GM18517 (cell line): Measurements from ENCODE around the gene CDC42EP4.
"Not testable (repeated sequence)": the region's sequence is repeated elsewhere in the genome, so short reads cannot be mapped to it uniquely, and the experiment has no call there.

ENCODE experiments used
- ATAC-seq: cut with Tn5 transposase; IDR thresholded peaks from one replicate; pipeline ENCODE4 v1.9.1; 2021; ENCODE audit warnings: mild to moderate bottlenecking, moderate library complexity; ENCODE audit not compliant: unreplicated experiment

CDC42EP4 gene

GRCh38 chr17:73343739-73344454 is 32.1 kb upstream of the CDC42EP4 start:
- ATAC-seq: no peak

GRCh38 chr17:73343168-73343634 is 31.4 kb upstream of the CDC42EP4 start:
- no peak for ATAC-seq

- ATAC-seq: no peak
Observed at GRCh38 chr17:73342541-73343167, 30.9 kb upstream of the CDC42EP4 start.

GRCh38 chr17:73342050-73342522 is 30.3 kb upstream of the CDC42EP4 start:
- no peak for ATAC-seq

DNA sequence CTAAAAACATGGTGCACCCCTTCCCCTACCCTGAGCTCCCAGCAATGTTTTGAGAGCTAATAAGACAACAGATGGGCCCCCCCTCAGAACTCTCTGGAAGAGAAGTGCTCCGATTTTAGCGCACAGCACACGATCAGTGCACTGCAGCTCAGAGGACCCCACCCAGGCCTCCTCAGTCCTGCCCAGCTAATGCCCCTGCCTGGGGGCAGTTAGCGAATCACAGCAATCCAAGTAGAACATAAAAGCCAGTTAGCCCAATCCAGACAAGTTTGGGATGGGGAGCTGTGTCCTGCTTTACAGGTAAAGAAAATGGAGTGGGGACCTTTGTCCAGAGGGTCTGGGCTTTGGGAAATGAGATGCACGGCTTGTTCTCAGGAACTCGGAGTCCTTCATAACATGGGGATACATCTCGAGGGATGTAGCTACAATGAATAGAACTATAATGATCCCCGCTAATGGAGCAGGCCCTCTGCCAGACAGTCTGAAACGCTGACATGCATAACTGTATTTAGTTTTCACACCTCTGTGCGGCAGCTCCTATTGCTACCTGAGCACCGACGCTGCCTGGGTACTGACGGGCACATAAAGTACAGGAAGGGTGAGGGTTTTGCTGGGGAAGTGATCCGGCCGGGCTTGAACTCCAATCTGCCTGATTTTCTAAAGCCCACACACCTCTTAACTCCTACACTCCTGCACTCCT is 29.7 kb upstream of the CDC42EP4 start:
- ATAC-seq: no peak

DNA sequence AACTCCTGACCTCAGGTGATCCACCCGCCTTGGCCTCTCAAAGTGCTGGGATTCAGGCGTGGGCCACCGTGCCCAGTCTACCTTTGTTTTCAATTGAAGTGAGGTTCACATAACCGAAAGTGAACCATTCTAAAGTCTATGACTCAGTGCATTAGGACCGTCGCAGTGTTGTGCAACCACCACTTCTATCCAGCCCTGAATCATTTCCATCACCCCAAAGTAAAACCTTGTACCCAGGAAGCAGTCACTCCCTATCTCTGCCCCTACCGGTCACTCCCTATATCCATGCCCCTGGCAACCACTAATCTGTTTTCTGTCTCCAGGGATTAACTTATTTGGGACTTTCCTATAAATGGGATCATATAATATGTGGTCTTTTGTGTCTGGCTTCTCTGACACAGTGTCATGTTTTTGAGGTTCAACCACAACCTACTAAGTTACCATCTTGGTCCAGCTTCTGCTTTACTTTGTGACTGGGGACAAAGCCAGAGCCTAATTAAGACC is 28.3 kb upstream of the CDC42EP4 start:
- ATAC-seq: no peak

GRCh38 chr17:73338566-73339197 is 26.9 kb upstream of the CDC42EP4 start:
- ATAC-seq: no peak

GRCh38 chr17:73338050-73338521 is 26.3 kb upstream of the CDC42EP4 start:
- no peak for ATAC-seq

GRCh38 chr17:73337330-73337710 is 25.5 kb upstream of the CDC42EP4 start:
- ATAC-seq: no peak

DNA sequence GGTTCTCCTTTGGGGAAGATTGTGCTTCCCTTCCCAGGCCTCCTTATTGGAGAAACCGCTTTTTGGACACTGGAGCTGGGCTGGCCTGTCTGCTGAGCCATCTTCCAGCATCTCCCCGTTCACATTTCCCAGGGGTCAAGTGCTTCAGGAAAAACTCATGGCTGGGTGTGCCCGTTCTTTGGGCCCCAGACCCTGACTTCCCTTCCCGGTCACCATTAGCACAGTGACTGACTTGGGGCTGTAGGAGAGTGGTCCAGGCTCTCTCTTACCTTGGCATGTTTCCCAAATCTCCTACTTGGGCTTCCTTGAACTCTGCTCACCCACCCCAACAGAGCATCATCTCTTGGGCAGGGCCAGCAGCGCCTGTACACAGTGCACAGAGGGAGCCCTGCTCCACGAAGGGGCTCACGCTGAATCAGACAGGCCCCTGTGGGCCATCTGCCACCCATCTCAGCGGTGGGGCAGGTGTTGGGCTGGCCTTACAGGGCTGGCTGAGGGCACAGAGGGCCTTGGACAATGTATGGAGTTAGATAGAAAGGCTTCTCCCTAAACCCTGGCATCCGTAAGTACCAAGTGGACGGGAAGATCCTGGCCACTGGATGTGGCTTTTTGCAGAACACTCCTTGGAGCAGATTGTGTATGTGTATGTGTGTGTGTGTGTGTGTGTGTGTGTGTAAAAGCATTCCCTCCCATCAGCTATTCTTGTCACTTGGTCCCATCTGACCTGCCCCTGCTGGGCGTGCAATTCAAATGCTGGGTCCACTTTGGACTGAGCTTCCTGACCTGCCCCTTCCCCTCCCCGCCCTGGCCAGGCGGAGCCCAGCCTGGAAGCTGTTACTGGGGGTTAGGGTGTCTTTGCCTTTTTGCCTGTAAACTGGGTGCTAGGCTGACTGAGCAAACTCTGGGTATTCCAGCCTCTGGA is 24.9 kb upstream of the CDC42EP4 start:
- ATAC-seq: no peak

DNA sequence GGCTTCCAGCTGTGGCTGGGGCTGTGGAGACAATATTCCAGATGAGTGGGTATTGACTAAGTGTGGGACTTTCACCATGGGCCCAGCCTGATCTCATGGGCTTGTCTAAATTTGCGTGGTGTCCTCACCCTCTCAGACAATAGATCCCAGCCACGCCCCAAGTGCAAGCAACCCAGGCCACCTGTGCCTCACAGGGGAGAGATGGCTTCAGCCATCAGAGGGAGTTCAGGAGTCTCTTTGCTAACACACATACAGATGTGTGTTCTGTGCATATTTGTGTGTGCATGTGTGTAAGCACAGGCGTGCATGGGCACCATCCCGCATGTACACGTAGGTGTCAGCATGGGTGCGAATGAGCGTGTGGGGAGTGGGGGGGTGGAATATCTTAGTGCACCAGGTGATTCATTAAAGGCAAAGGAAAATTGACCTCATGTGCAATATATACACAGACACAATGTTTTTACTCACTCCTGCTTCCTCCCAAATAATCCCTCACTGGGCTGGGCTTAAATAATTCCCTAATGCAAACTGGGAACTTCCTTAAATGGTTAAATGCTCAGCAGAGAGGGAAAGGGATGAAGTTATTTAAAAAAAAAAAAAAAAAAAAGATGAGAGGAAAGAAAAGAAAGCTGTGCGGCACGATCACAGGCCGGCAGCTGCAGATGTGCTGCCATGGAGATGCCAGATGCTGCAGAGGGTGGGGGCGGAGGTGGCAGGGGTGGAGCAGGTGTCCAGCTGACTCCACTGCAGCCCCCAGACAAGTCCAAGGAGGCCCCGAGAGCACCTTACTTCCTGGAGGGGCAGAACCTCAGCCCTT is 24.0 kb upstream of the CDC42EP4 start:
- no peak for ATAC-seq

GRCh38 chr17:73334771-73335513 is 23.1 kb upstream of the CDC42EP4 start:
- ATAC-seq: no peak

DNA sequence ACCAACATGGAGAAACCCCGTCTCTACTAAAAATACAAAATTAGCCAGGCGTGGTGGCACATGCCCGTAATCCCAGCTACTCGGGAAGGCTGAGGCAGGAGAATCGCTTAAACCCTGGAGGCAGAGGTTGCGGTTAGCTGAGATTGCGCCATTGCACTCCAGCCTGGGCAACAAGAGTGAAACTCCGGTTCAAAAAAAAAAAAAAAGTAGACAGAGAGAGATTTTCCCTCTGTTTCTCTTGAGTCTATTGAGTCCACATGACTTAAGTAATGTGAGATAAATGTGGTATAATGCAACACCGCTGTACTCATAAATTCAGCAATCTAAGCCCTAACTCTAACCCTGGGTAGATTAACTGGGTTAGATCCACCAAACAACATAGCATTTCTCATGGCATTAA is 21.6 kb upstream of the CDC42EP4 start:
- ATAC-seq: not testable (repeated sequence)

DNA sequence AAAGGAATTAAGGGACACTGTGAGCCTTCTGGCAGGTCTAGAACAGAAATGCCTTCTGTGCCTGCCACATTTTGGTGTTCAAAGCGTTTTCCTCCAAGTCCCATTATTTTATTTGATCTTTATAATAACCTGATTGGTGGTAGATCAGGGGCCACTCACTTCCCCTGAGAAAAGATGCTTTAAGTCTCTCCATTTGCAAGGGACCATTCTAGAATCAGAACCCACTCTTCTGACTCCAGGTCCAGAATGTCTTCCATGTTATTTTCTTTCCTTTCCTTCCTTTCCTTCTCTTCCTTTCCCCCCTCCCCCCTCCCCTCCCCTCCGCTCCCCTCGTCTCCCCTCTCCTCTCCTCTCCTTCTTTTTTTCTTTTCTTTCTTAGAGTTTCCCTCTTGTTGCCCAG is 19.3 kb upstream of the CDC42EP4 start:
- ATAC-seq: no peak

DNA sequence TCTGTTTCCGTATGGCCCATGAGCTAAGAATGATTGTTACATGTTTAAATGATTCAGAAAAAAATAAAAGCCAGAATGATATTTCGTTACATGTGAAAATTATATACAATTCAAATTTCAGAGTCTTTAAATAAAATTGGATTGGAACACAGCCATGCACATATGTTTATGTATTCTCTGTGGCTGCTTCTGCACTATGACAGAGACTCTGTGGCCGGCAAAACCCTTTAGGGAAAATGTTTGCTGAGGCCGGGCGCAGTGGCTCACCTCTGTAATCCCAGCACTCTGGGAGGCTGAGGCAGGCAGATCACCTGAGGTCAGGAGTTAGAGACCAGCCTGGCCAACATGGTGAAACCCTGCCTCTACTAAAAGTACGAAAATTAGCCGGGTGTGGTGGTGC is 15.9 kb upstream of the CDC42EP4 start:
- no peak for ATAC-seq

- ATAC-seq: no peak
Observed at GRCh38 chr17:73325527-73325842, 13.7 kb upstream of the CDC42EP4 start.

- no peak for ATAC-seq
Observed at GRCh38 chr17:73324711-73325526, 13.1 kb upstream of the CDC42EP4 start.

DNA sequence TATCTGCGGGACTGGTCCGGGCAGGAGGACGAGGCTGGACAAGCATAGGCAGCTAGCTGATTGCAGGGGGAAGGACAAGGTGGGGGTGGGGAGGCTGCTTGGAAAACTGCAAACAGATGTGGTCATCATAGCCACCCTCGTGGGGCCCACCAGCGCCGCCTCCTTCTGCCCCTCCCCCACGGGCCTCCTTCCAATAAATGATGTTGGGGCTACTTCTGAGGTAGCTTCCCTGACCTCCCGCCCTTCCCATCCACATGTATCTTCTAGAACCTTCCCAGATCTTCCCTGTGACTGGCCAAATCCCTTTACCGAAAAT is 12.3 kb upstream of the CDC42EP4 start:
- ATAC-seq: no peak
